Gastrocnemius medialis (tissue), 4 donors: ENCODE data around the gene NTPCR. TPM values are rescaled to one million over a fixed set of nuclear protein-coding genes. Genes with fewer than 3 reads are reported as not detected.

Experiments
- ATAC-seq, 2 donors: fragments of 150-250 bp; one replicate each; pipeline ENCODE4 v1.9.1; 2016
- DNase-seq, 2 donors: peaks; one replicate each; pipeline ENCODE4 v3.0.0-alpha.2; 2019
- H3K27ac ChIP-seq, 4 donors: fragments of 200-600 bp; sonication (generic); 1 replicate in 1 of 4; 2 replicates in 3 of 4; pipeline ENCODE4 v1.5.1; 2016 to 2018; ENCODE audit warnings: mild to moderate bottlenecking in 2 of 4, moderate library complexity in 1 of 4
- H3K27me3 ChIP-seq, 3 donors: fragments of 200-600 bp; sonication (generic) in 2 of 3; 1 replicate in 1 of 3; 2 replicates in 2 of 3; pipeline versions ENCODE4 v1.5.1 to v1.6.0; 2016 to 2019; ENCODE audit warnings: mild to moderate bottlenecking in 1 of 3, moderate library complexity in 1 of 3
- H3K36me3 ChIP-seq, 2 donors: fragments of 200-600 bp; sonication (generic) in 1 of 2; one replicate each; pipeline ENCODE4 v1.5.1; 2017 to 2018
- H3K4me1 ChIP-seq, 2 donors: fragments of 200-600 bp; sonication (generic) in 1 of 2; one replicate each; pipeline ENCODE4 v1.5.1; 2016 to 2017; ENCODE audit warnings: mild to moderate bottlenecking in 2 of 2
- H3K4me3 ChIP-seq, 4 donors: fragments of 200-600 bp; sonication (generic) in 3 of 4; 1 replicate in 1 of 4; 2 replicates in 3 of 4; pipeline ENCODE4 v1.5.1; 2016 to 2019; ENCODE audit warnings: mild to moderate bottlenecking in 2 of 4
- H3K9me3 ChIP-seq, 3 donors: fragments of 200-600 bp; sonication (generic) in 2 of 3; 1 replicate in 1 of 3; 2 replicates in 2 of 3; pipeline ENCODE4 v1.5.1; 2016 to 2019
- CTCF ChIP-seq, 5 experiments: fragments of 450-650 bp in 3 of 5; fragments of 200-600 bp in 2 of 5; sonication (generic) in 2 of 5; IDR thresholded peaks in 4 of 5; conservative IDR thresholded peaks in 1 of 5; 1 replicate in 4 of 5; 2 replicates in 1 of 5; pipeline ENCODE4 v1.5.1; 2016 to 2019; ENCODE audit warnings: antibody characterized with exemption in 5 of 5, mild to moderate bottlenecking in 3 of 5, moderate library complexity in 3 of 5
- POLR2A ChIP-seq, 2 donors: fragments of 450-650 bp; IDR thresholded peaks; one replicate each; pipeline ENCODE4 v1.6.1; 2017; ENCODE audit warnings: antibody characterized with exemption in 2 of 2, mild to moderate bottlenecking in 2 of 2, moderate library complexity in 2 of 2
- in situ Hi-C, 4 donors: fragments of 200-750 bp; cut with MboI; loops; one replicate each; pipeline versions ENCODE4 v1.15.0 to v1.8.0; 2017; ENCODE audit warnings: low sequenced_read_pairs in 4 of 4
- intact Hi-C: fragments of 100-400 bp; cut with DNase I; formaldehyde crosslinking; loops from one replicate; pipeline ENCODE4 v1.15.1; 2023; ENCODE audit warnings: low total_unique reads
- total RNA-seq, 4 donors: library from RNA; depleted of rRNA; stranded (reverse); fragments of >200 nt; gene quantifications; one replicate each; pipeline versions ENCODE4 v1.1.0 to v1.2.3, GENCODE V29; 2016

NTPCR gene
- total RNA-seq, 4 donors from 2014 or later = 20.5 to 33.7 (median 24.2) TPM

- H3K27ac ChIP-seq = no peak overlapping the region
- DNase-seq (no peak), ATAC-seq (no peak)
- in situ Hi-C loops = no loop called here
- no peaks in the 10 kb centered on the region for H3K27me3 ChIP-seq
- peaks cover 0 to 5% of the 10 kb centered on the region in 2 donors for H3K4me1 ChIP-seq
- intact Hi-C loops = no loop called here
- H3K9me3 ChIP-seq = no peaks in the 10 kb centered on the region
- no peaks in the 10 kb centered on the region for H3K36me3 ChIP-seq
- TF ChIP-seq POLR2A (IDR thresholded peaks at IDR 0.05) (no peak), CTCF (IDR thresholded peaks at IDR 0.05 in 4 of 5, conservative IDR thresholded peaks at IDR 0.05 in 1 of 5) (no peak)
- no peak overlapping the region for H3K4me3 ChIP-seq
Measured at GRCh38 chr1:232992227-232992626, 41.8 kb downstream of the NTPCR start.

- Histone ChIP-seq H3K27ac (no peak overlapping the region), H3K36me3 (no peaks in the 10 kb centered on the region), H3K9me3 (no peaks in the 10 kb centered on the region), H3K4me1 (peaks cover 0 to 4% of the 10 kb centered on the region in 2 donors), H3K27me3 (no peaks in the 10 kb centered on the region), H3K4me3 (no peak overlapping the region)
- ATAC-seq (no peak), DNase-seq (no peak)
- intact Hi-C loops = no loop called here
- in situ Hi-C loops = no loop called here
- no peak for TF ChIP-seq POLR2A (IDR thresholded peaks at IDR 0.05)
- TF ChIP-seq CTCF (IDR thresholded peaks at IDR 0.05 in 4 of 5, conservative IDR thresholded peaks at IDR 0.05 in 1 of 5) = no peak
Measured at GRCh38 chr1:232993555-232993954, 43.1 kb downstream of the NTPCR start.

- DNase-seq = no peak
- H3K4me3 ChIP-seq = no peak overlapping the region
- no peaks in the 10 kb centered on the region for H3K9me3 ChIP-seq
- intact Hi-C loops (no loop called here), in situ Hi-C loops (no loop called here)
- TF ChIP-seq POLR2A (IDR thresholded peaks at IDR 0.05) (no peak), CTCF (IDR thresholded peaks at IDR 0.05 in 4 of 5, conservative IDR thresholded peaks at IDR 0.05 in 1 of 5) (no peak)
- ATAC-seq = no peak
- no peaks in the 10 kb centered on the region for H3K4me1 ChIP-seq
- no peaks in the 10 kb centered on the region for H3K27me3 ChIP-seq
- no peak overlapping the region for H3K27ac ChIP-seq
- no peaks in the 10 kb centered on the region for H3K36me3 ChIP-seq
Measured at GRCh38 chr1:232995189-232995588, 44.8 kb downstream of the NTPCR start.

GRCh38 chr1:232996143-232996542 lies 45.7 kb downstream of the NTPCR start:
- TF ChIP-seq POLR2A (IDR thresholded peaks at IDR 0.05) (no peak), CTCF (IDR thresholded peaks at IDR 0.05 in 4 of 5, conservative IDR thresholded peaks at IDR 0.05 in 1 of 5) (no peak)
- intact Hi-C loops (no loop called here), in situ Hi-C loops (no loop called here)
- H3K4me1 ChIP-seq = no peaks in the 10 kb centered on the region
- H3K27ac ChIP-seq = no peak overlapping the region
- no peaks in the 10 kb centered on the region for H3K27me3 ChIP-seq
- no peaks in the 10 kb centered on the region for H3K36me3 ChIP-seq
- ATAC-seq (no peak), DNase-seq (no peak)
- H3K9me3 ChIP-seq = no peaks in the 10 kb centered on the region
- H3K4me3 ChIP-seq = no peak overlapping the region

- Histone ChIP-seq H3K4me3 (no peak overlapping the region), H3K27me3 (no peaks in the 10 kb centered on the region), H3K27ac (no peak overlapping the region), H3K36me3 (no peaks in the 10 kb centered on the region), H3K4me1 (no peaks in the 10 kb centered on the region), H3K9me3 (no peaks in the 10 kb centered on the region)
- in situ Hi-C loops (no loop called here), intact Hi-C loops (no loop called here)
- no peak for TF ChIP-seq POLR2A (IDR thresholded peaks at IDR 0.05)
- TF ChIP-seq CTCF (IDR thresholded peaks at IDR 0.05 in 4 of 5, conservative IDR thresholded peaks at IDR 0.05 in 1 of 5) = no peak
- DNase-seq (no peak), ATAC-seq (no peak)
Measured at GRCh38 chr1:232998138-232998537, 47.7 kb downstream of the NTPCR start.
